ENCODE results near the gene MREG.
"Not testable (repeated sequence)": the region's sequence is repeated elsewhere in the genome, so short reads cannot be mapped to it uniquely, and the experiment has no call there.

Gene MREG

DNA sequence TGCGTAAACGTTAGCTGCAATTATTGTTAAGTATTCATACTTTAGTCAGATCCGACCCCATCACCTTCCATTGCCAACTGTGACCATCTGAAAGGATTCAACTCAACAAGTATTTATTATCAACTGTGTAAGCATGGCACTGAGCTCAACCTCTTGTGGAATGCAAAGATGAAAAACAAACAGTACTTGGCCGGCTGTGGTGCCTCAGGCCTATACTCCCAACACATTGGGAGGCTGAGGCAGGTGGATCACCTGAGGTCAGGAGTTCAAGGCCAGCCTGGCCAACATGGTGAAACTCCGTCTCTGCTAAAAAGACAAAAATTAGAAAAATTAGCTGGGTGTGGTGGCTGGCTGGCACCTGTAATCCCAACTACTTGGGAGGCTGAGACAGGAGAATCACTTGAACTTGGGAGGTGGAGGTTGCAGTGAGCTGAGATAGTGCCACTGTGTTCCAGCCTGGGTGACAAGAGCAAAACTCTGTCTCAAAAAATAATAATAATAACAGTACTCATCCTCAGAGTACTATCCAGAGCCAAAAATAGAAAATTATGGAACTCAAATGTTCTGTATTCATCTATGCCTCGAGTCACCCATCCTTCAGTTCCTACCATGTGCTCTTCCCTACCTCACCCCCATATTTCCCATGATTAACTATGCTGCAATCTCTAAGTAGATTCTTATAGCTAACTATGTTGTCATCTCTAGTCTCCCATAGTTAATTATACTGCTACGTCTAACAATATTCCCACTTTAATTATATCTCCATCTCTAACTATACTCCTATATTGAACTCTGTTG lies 8.6 kb upstream of the MREG start:
- H3K27me3 ChIP-seq (ENCODE audit: control insufficient read depth in 1 of 2, insufficient read depth in 2 of 2, low read length in 2 of 2) = no peaks in the 10 kb centered on the region
- H3K9me3 ChIP-seq (ENCODE audit: control insufficient read depth in 2 of 2, low read length in 2 of 2) = no peaks in the 10 kb centered on the region
- H3K4me1 ChIP-seq (ENCODE audit: control insufficient read depth, insufficient read depth, low read length) = no peaks in the 10 kb centered on the region
- H3K27ac ChIP-seq (ENCODE audit: low read length) = no peak overlapping the region
- no peaks in the 10 kb centered on the region for H3K36me3 ChIP-seq (ENCODE audit: control insufficient read depth in 2 of 2, insufficient read depth in 2 of 2, low read length in 2 of 2)
- H3K4me3 ChIP-seq (ENCODE audit: low read length in 2 of 2) = no peak overlapping the region
- no peak overlapping the region for H3K9ac ChIP-seq (ENCODE audit: low read length in 2 of 2)

DNA sequence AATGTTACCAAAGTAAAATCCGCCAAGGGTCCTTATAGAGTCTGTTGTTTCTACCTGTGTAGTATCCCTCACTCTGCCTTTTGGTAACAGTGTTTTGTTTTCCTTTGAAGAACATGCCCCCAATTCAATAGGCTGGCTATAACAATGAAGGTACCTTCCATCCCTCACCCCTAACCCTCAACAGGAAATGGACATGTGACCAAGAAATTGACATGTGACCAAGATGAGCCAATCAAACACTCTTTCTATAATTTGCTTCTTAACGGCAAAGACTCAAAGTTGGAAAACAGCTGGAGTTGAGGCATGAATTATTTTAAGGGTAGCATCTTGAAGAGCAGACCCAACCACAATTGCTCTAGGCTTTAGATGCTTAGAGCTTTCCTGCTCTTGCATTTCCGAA lies 5.4 kb upstream of the MREG start:
- Histone ChIP-seq H3K4me3 (ENCODE audit: low read length in 2 of 2) (no peak overlapping the region), H3K27me3 (ENCODE audit: control insufficient read depth in 1 of 2, insufficient read depth in 2 of 2, low read length in 2 of 2) (no peaks in the 10 kb centered on the region), H3K36me3 (ENCODE audit: control insufficient read depth in 2 of 2, insufficient read depth in 2 of 2, low read length in 2 of 2) (no peaks in the 10 kb centered on the region), H3K9me3 (ENCODE audit: control insufficient read depth in 2 of 2, low read length in 2 of 2) (no peaks in the 10 kb centered on the region), H3K27ac (ENCODE audit: low read length) (no peak overlapping the region), H3K9ac (ENCODE audit: low read length in 2 of 2) (no peak overlapping the region), H3K4me1 (ENCODE audit: control insufficient read depth, insufficient read depth, low read length) (no peaks in the 10 kb centered on the region)

DNA sequence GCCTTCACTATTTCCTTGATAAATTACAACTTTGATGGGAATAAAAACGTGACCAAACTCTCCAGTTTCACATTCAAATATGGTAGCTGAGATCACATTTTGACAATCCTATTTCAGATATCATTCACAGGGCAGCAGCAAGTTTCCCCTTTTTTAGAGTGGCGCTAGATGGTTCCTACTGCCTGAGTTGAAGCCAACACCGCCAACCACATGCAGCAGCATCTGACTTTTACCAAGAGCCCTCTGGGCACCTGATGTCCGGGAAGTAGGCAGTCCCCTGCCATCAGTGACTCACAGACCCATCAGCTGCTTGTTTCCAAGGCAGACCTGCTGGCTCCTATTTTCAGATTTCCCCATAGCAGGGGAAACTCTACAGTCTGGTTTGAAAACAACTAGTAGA lies 4.0 kb upstream of the MREG start:
- Histone ChIP-seq H3K27ac (ENCODE audit: low read length) (no peak overlapping the region), H3K27me3 (ENCODE audit: control insufficient read depth in 1 of 2, insufficient read depth in 2 of 2, low read length in 2 of 2) (no peaks in the 10 kb centered on the region), H3K4me1 (ENCODE audit: control insufficient read depth, insufficient read depth, low read length) (peaks cover 4% of the 10 kb centered on the region), H3K9me3 (ENCODE audit: control insufficient read depth in 2 of 2, low read length in 2 of 2) (no peaks in the 10 kb centered on the region), H3K9ac (ENCODE audit: low read length in 2 of 2) (no peak overlapping the region), H3K36me3 (ENCODE audit: control insufficient read depth in 2 of 2, insufficient read depth in 2 of 2, low read length in 2 of 2) (no peaks in the 10 kb centered on the region), H3K4me3 (ENCODE audit: low read length in 2 of 2) (no peak overlapping the region)

DNA sequence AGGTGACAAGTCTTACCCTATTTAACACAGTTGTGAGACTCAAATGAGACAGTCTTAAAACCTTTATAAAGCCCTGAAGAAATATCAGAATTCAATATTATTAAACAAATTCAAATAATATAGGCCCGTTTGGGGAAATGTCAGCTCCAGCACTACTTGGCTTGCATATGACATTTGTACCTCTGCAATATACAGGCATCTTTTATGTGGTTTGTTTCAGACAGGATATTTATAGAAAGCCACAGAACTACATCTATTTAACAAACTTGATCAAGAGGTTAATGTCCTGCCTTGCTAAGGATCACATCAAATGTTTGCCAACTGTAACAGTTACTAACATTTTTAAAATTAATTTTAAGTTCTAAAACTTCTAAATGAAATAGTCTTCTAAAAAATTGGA lies 3.2 kb upstream of the MREG start:
- no peak overlapping the region for H3K9ac ChIP-seq (ENCODE audit: low read length in 2 of 2)
- H3K4me1 ChIP-seq (ENCODE audit: control insufficient read depth, insufficient read depth, low read length) = peaks cover 4% of the 10 kb centered on the region
- no peak overlapping the region for H3K4me3 ChIP-seq (ENCODE audit: low read length in 2 of 2)
- H3K9me3 ChIP-seq (ENCODE audit: control insufficient read depth in 2 of 2, low read length in 2 of 2) = no peaks in the 10 kb centered on the region
- no peaks in the 10 kb centered on the region for H3K27me3 ChIP-seq (ENCODE audit: control insufficient read depth in 1 of 2, insufficient read depth in 2 of 2, low read length in 2 of 2)
- no peak overlapping the region for H3K27ac ChIP-seq (ENCODE audit: low read length)
- H3K36me3 ChIP-seq (ENCODE audit: control insufficient read depth in 2 of 2, insufficient read depth in 2 of 2, low read length in 2 of 2) = no peaks in the 10 kb centered on the region

DNA sequence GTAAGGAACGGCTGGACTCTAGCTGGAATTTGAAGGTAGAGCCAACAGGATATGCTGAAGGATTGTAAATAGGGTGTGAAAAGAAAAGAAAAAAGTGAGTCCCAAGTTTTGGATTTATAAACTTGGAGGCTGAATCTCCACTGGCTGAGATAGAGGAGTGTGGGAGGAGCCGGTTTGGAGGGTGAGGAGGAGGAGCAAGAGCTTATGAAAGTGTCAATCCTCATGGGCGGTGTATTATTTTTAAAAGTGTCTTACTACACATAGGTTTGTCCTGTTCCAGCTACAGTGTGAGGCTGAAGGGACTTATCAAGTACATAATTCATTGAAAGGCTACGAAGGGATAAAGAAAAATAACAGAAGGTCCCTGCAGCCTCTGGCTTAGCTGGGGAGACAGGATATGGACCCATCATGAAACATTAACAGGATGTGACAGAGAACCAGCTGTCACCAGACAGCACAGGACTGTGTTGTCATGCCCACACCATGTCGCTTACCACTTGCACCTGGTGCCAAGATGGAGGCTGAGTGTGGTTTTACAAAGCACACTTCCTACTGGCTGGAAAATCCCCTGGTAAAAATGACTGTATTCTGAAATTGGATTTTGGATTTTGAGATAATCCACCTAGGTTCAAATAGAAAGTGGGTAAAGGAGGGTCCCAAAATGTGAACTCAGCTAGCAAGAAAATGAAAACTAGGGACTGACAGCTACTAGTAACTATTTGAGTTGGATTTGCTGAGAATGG lies 2.5 kb upstream of the MREG start:
- Histone ChIP-seq H3K27ac (ENCODE audit: low read length) (no peak overlapping the region), H3K4me3 (ENCODE audit: low read length in 2 of 2) (no peak overlapping the region), H3K27me3 (ENCODE audit: control insufficient read depth in 1 of 2, insufficient read depth in 2 of 2, low read length in 2 of 2) (no peaks in the 10 kb centered on the region), H3K4me1 (ENCODE audit: control insufficient read depth, insufficient read depth, low read length) (peaks cover 4% of the 10 kb centered on the region), H3K9me3 (ENCODE audit: control insufficient read depth in 2 of 2, low read length in 2 of 2) (no peaks in the 10 kb centered on the region), H3K36me3 (ENCODE audit: control insufficient read depth in 2 of 2, insufficient read depth in 2 of 2, low read length in 2 of 2) (no peaks in the 10 kb centered on the region), H3K9ac (ENCODE audit: low read length in 2 of 2) (no peak overlapping the region)

DNA sequence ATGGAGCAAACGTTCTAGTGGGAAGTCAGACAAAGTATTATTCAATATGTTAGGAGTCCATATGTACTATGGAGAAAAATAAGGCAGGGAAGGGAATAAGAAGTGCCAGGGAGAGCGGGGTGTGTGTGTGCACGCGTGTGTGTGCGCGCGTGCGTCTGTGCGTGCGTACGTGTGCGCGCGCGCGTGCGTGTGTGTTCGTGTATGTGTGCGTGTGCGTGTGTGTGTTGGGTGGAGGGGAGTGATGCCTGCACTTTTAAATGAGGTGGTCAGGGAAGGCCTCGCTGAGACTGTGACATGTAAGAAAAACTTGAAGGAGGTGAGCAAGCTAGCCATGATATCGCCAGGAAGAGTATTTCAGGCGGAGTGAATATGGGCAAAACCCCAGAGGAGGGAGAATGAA lies 1.6 kb upstream of the MREG start:
- no peaks in the 10 kb centered on the region for H3K9me3 ChIP-seq (ENCODE audit: control insufficient read depth in 2 of 2, low read length in 2 of 2)
- no peak overlapping the region for H3K4me3 ChIP-seq (ENCODE audit: low read length in 2 of 2)
- no peak overlapping the region for H3K9ac ChIP-seq (ENCODE audit: low read length in 2 of 2)
- no peaks in the 10 kb centered on the region for H3K27me3 ChIP-seq (ENCODE audit: control insufficient read depth in 1 of 2, insufficient read depth in 2 of 2, low read length in 2 of 2)
- H3K27ac ChIP-seq (ENCODE audit: low read length) = no peak overlapping the region
- H3K36me3 ChIP-seq (ENCODE audit: control insufficient read depth in 2 of 2, insufficient read depth in 2 of 2, low read length in 2 of 2) = no peaks in the 10 kb centered on the region
- peaks cover 4% of the 10 kb centered on the region for H3K4me1 ChIP-seq (ENCODE audit: control insufficient read depth, insufficient read depth, low read length)

DNA sequence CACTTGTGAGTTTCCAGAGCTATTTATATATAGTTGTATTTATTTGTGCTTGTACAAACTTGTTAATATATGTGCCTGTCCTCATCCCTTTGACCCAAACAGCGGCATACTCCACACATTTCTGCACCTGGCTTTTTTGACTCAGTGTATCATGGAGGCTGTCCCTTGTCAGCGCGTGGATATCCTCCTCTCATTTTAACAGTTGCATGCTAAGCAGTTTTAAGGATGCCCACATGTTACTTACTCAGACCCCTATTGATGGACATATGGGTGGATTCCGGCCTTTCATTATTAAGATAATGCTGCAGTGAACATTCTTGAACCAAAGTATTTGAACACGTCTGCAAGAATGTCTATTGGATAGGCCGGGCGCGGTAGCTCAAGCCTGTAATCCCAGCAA lies 655 bp upstream of the MREG start:
- peaks cover 4% of the 10 kb centered on the region for H3K4me1 ChIP-seq (ENCODE audit: control insufficient read depth, insufficient read depth, low read length)
- H3K9me3 ChIP-seq (ENCODE audit: control insufficient read depth in 2 of 2, low read length in 2 of 2) = no peaks in the 10 kb centered on the region
- no peak overlapping the region for H3K27ac ChIP-seq (ENCODE audit: low read length)
- H3K4me3 ChIP-seq (ENCODE audit: low read length in 2 of 2) = no peak overlapping the region
- H3K36me3 ChIP-seq (ENCODE audit: control insufficient read depth in 2 of 2, insufficient read depth in 2 of 2, low read length in 2 of 2) = no peaks in the 10 kb centered on the region
- H3K9ac ChIP-seq (ENCODE audit: low read length in 2 of 2) = no peak overlapping the region
- H3K27me3 ChIP-seq (ENCODE audit: control insufficient read depth in 1 of 2, insufficient read depth in 2 of 2, low read length in 2 of 2) = no peaks in the 10 kb centered on the region

DNA sequence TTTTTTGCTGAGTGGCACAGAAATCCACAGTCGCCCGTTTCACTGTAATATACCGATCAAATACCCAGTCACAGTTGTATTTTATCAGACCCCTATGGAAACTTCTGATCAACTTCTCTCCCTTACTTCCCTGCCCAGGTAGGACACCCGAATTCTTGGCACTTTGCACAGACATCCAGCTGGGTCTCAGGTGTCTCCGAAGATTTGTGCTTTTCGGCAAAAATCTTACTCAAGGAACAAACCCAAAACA lies 596 bp downstream of the MREG start:
- H3K9ac ChIP-seq (ENCODE audit: low read length in 2 of 2) = peak overlapping the region; percentile 3 to 13
- no peak overlapping the region for H3K27ac ChIP-seq (ENCODE audit: low read length)
- H3K4me1 ChIP-seq (ENCODE audit: control insufficient read depth, insufficient read depth, low read length) = peaks cover 4% of the 10 kb centered on the region
- H3K4me3 ChIP-seq (ENCODE audit: low read length in 2 of 2) = peak overlapping the region; percentile 27 to 74
- H3K9me3 ChIP-seq (ENCODE audit: control insufficient read depth in 2 of 2, low read length in 2 of 2) = no peaks in the 10 kb centered on the region
- no peaks in the 10 kb centered on the region for H3K36me3 ChIP-seq (ENCODE audit: control insufficient read depth in 2 of 2, insufficient read depth in 2 of 2, low read length in 2 of 2)
- H3K27me3 ChIP-seq (ENCODE audit: control insufficient read depth in 1 of 2, insufficient read depth in 2 of 2, low read length in 2 of 2) = no peaks in the 10 kb centered on the region

- H3K4me1 ChIP-seq (ENCODE audit: control insufficient read depth, insufficient read depth, low read length) = peaks cover 4% of the 10 kb centered on the region
Observed at GRCh38 chr2:216012133-216012829, 1.1 kb downstream of the MREG start.

DNA sequence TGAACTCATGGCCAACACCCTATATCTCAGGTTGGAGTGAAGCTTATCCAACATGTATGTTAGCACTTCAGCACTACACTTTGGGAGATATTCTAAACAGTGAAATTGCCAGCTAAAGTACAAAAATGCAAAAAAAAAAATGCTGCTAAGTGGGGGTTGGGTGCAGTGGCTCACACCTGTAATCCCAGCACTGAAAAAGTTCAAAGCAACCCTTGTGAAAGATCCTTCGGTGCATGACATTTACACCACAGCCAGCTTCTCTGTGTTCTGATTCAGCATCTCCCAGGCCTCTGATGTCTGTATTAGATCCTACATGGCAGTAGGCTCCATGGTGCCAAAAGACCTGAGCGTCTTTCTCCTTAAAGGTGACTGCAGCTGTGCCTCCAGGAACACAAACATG lies 4.1 kb downstream of the MREG start:
- not testable (repeated sequence) for H3K9ac ChIP-seq (ENCODE audit: low read length in 2 of 2)

More at GRCh38 chr2:216012133-216012829, 1.1 kb downstream of the MREG start:
- Histone ChIP-seq H3K9me3 (ENCODE audit: control insufficient read depth in 2 of 2, low read length in 2 of 2) (no peaks in the 10 kb centered on the region), H3K4me3 (ENCODE audit: low read length in 2 of 2) (no peak overlapping the region), H3K27me3 (ENCODE audit: control insufficient read depth in 1 of 2, insufficient read depth in 2 of 2, low read length in 2 of 2) (no peaks in the 10 kb centered on the region), H3K27ac (ENCODE audit: low read length) (no peak overlapping the region), H3K9ac (ENCODE audit: low read length in 2 of 2) (no peak overlapping the region), H3K36me3 (ENCODE audit: control insufficient read depth in 2 of 2, insufficient read depth in 2 of 2, low read length in 2 of 2) (no peaks in the 10 kb centered on the region)

DNA sequence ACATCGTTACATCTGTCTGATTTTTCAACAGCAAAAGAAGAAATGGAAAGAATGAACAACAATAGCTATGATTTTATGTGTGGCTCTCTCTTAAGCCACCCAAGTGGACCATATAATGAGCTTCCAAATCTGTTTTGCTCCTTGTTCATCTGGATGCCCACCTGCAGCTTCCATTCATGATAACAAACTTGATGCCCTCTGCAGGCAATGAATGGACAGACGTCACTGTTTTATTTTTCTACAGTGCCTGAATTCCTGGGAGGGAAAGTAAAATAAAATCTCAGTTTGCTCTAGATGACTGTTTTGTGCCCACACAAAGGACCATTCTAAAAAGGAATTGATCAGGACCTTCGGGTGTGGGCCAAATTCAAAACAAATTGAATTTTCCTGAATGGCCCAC lies 5.0 kb downstream of the MREG start:
- Histone ChIP-seq H3K4me3 (ENCODE audit: low read length in 2 of 2) (no peak overlapping the region), H3K36me3 (ENCODE audit: control insufficient read depth in 2 of 2, insufficient read depth in 2 of 2, low read length in 2 of 2) (no peaks in the 10 kb centered on the region), H3K27ac (ENCODE audit: low read length) (no peak overlapping the region), H3K9ac (ENCODE audit: low read length in 2 of 2) (no peak overlapping the region), H3K27me3 (ENCODE audit: control insufficient read depth in 1 of 2, insufficient read depth in 2 of 2, low read length in 2 of 2) (no peaks in the 10 kb centered on the region), H3K4me1 (ENCODE audit: control insufficient read depth, insufficient read depth, low read length) (peaks cover 4% of the 10 kb centered on the region), H3K9me3 (ENCODE audit: control insufficient read depth in 2 of 2, low read length in 2 of 2) (no peaks in the 10 kb centered on the region)

More for the DNA sequence above, 4.1 kb downstream of the MREG start:
- H3K27me3 ChIP-seq (ENCODE audit: control insufficient read depth in 1 of 2, insufficient read depth in 2 of 2, low read length in 2 of 2); H3K36me3 ChIP-seq (ENCODE audit: control insufficient read depth in 2 of 2, insufficient read depth in 2 of 2, low read length in 2 of 2); H3K9me3 ChIP-seq (ENCODE audit: control insufficient read depth in 2 of 2, low read length in 2 of 2); H3K27ac ChIP-seq (ENCODE audit: low read length); H3K4me3 ChIP-seq (ENCODE audit: low read length in 2 of 2); H3K4me1 ChIP-seq (ENCODE audit: control insufficient read depth, insufficient read depth, low read length): not testable (repeated sequence)
